Stimulated activated CD8-positive, alpha-beta memory T cell treated with anti-CD3 and anti-CD28 coated beads, Interleukin-2, amount 100 ng/mL, for 1 hour (primary cell): ENCODE results near the gene MAP10.

Experiments used
- DNase-seq, 2 donors: peaks; one replicate each; pipeline ENCODE4 v3.0.0-alpha.2; 2020; ENCODE audit warnings: low read depth in 2 of 2

MAP10 gene

GRCh38 chr1:232856541-232856940 is 51.3 kb downstream of the MAP10 start:
- DNase-seq = no peak
